IPS DF 6.9 (cell line): ENCODE measurements around the gene TSSC4.

Experiments used
- DNase-seq: peaks from one replicate; pipeline ENCODE4 v3.0.0-alpha.2; 2013; ENCODE audit warnings: low read depth, low spot score
- H3K27ac ChIP-seq: one replicate; pipeline ENCODE4 v1.5.1; 2013; ENCODE audit warnings: low read length, control low read depth
- H3K27me3 ChIP-seq: 2 replicates; pipeline ENCODE4 v1.6.1; 2013; ENCODE audit warnings: mild to moderate bottlenecking, low read length; ENCODE audit not compliant: control insufficient read depth, insufficient read depth
- H3K36me3 ChIP-seq: 2 replicates; pipeline ENCODE4 v1.6.1; 2013; ENCODE audit warnings: low read length; ENCODE audit not compliant: control insufficient read depth, insufficient read depth
- H3K4me1 ChIP-seq: 2 replicates; pipeline ENCODE4 v1.6.1; 2013; ENCODE audit warnings: low read length; ENCODE audit not compliant: control insufficient read depth, insufficient read depth
- H3K4me3 ChIP-seq: 2 replicates; pipeline ENCODE4 v1.5.1; 2013; ENCODE audit warnings: mild to moderate bottlenecking, low read length
- H3K9me3 ChIP-seq: 2 replicates; pipeline ENCODE4 v1.6.1; 2013; ENCODE audit warnings: low read length, inconsistent platforms; ENCODE audit not compliant: control insufficient read depth, insufficient read depth
- WGBS: extraction: QIAGEN DNeasy Blood & Tissue Kit; methylation state at CpG from one replicate; pipeline ENCODE4 v1.1.7; 2013; ENCODE audit warnings: mixed read lengths, missing lambda C conversion rate; ENCODE audit not compliant: insufficient read length, insufficient coverage; 5-methylcytosine and 5-hydroxymethylcytosine counted together

Gene TSSC4

DNA sequence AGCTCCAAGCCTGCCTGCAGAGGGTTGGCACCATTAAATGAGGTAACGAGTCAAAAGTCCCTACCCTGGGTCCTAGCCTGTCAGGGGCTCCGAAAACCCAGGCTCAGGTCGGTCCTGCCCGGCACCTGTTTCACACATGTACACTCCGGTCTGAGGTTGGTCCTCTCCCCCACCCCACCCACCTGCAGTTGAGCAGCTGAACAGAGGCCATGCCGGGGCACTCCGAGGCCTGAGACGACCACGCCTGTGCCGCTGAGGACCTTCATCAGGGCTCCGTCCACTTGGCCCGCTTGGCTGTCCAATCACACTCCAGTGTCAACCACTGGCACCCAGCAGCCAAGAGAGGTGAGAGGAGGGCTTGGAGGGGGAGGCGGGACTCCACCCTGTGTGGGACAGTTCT lies 1.6 kb downstream of the TSSC4 start:
- Histone ChIP-seq H3K27ac (no peak overlapping the region), H3K9me3 (no peaks in the 10 kb centered on the region), H3K36me3 (peaks cover 13% of the 10 kb centered on the region), H3K27me3 (no peaks in the 10 kb centered on the region), H3K4me1 (no peaks in the 10 kb centered on the region), H3K4me3 (no peak overlapping the region)
- WGBS = no CpG with 5 or more reads among the region's 13 CpGs
- no peak for DNase-seq

DNA sequence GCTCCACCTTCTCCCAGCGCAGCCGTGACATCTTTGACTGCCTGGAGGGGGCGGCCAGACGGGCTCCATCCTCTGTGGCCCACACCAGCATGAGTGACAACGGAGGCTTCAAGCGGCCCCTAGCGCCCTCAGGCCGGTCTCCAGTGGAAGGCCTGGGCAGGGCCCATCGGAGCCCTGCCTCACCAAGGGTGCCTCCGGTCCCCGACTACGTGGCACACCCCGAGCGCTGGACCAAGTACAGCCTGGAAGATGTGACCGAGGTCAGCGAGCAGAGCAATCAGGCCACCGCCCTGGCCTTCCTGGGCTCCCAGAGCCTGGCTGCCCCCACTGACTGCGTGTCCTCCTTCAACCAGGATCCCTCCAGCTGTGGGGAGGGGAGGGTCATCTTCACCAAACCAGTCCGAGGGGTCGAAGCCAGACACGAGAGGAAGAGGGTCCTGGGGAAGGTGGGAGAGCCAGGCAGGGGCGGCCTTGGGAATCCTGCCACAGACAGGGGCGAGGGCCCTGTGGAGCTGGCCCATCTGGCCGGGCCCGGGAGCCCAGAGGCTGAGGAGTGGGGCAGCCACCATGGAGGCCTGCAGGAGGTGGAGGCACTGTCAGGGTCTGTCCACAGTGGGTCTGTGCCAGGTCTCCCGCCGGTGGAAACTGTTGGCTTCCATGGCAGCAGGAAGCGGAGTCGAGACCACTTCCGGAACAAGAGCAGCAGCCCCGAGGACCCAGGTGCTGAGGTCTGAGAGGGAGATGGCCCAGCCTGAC lies 2.5 kb downstream of the TSSC4 start:
- H3K9me3 ChIP-seq = no peaks in the 10 kb centered on the region
- no peak overlapping the region for H3K27ac ChIP-seq
- WGBS = no CpG with 5 or more reads among the region's 31 CpGs
- no peak overlapping the region for H3K4me3 ChIP-seq
- DNase-seq = no peak
- peaks cover 12% of the 10 kb centered on the region; the same call in 1 of the 2 replicates for H3K36me3 ChIP-seq
- H3K27me3 ChIP-seq = no peaks in the 10 kb centered on the region
- H3K4me1 ChIP-seq = no peaks in the 10 kb centered on the region

DNA sequence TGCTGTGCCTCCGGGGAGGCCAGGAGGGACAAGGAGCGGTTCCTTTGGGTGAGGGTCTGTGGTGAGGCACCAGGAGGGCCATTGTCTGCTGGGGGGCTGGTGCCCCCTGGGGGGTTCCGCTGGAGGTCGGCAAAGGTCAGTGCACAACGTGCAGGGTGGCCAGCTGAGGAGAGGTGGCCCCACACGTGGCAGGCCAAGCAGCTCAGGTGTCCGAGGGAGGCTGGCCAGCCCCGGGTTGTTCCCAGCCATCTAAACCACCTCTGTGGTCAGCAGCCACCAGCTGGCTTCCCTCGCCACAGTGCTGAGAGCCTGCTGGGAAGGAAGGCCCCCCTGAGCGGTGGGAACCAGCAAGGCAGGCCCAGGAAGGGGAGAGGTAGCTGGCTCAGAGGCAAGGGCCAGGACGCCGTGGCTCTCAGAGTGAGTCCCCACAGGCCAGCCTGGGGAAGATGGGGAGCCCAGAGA lies 4.2 kb downstream of the TSSC4 start:
- Histone ChIP-seq H3K9me3 (no peaks in the 10 kb centered on the region), H3K27ac (no peak overlapping the region), H3K36me3 (peaks cover 12% of the 10 kb centered on the region; the same call in 1 of the 2 replicates), H3K4me3 (no peak overlapping the region), H3K4me1 (no peaks in the 10 kb centered on the region), H3K27me3 (no peaks in the 10 kb centered on the region)
- DNase-seq = no peak
- no CpG with 5 or more reads among the region's 12 CpGs for WGBS

DNA sequence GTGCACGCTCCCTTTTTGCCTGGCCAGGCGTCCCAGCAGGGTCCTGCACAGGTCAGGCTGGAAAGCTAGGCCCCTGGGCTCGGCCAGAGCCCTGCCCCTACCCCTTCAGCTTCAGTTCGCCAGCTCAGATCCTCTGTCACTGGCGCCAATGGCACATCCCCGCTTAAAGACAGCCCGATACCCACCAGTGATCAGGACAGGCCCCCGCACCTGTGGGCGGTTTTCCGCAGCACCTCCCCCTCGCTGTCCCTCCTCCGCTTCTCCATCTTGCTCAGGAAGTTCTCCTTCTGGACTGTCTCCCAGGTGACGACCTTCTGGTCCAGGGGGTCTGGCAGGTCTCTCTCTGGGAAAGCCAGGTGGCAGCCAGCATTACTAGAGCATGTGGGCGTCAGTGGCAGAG lies 5.9 kb downstream of the TSSC4 start:
- Histone ChIP-seq H3K4me3 (no peak overlapping the region), H3K4me1 (no peaks in the 10 kb centered on the region), H3K27me3 (no peaks in the 10 kb centered on the region), H3K36me3 (peaks cover 12% of the 10 kb centered on the region; the same call in 1 of the 2 replicates), H3K27ac (no peak overlapping the region), H3K9me3 (no peaks in the 10 kb centered on the region)
- no CpG with 5 or more reads among the region's 14 CpGs for WGBS
- DNase-seq = no peak

DNA sequence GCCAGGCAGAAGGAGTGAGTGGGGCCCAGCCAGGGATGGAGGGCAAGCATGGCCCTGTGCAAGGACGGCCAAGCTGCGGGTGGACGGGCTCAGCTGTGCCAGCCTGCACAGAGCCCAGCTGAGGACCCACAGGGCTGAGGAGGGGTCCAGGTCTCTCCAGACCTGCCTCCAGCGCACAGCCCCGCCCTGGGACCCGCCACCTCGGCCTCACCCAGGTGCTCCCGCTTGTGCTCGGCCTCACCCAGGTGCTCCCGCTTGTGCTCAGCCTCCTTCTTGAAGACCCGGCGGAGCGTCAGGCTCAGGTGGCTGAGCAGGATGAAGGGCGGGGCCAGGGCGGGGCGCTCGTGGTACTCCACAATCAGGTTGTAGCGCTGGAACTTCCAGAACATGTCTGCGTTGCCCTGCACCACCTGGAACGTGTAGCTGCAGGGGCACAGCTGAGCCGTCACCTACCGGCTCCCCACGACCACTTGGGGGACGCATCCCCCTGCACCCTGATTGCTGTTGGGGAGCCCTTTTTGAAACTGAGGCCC lies 6.4 kb downstream of the TSSC4 start:
- Histone ChIP-seq H3K4me3 (no peak overlapping the region), H3K9me3 (no peaks in the 10 kb centered on the region), H3K4me1 (no peaks in the 10 kb centered on the region), H3K27ac (no peak overlapping the region), H3K27me3 (no peaks in the 10 kb centered on the region), H3K36me3 (peaks cover 12% of the 10 kb centered on the region; the same call in 1 of the 2 replicates)
- no peak for DNase-seq
- no CpG with 5 or more reads among the region's 24 CpGs for WGBS

DNA sequence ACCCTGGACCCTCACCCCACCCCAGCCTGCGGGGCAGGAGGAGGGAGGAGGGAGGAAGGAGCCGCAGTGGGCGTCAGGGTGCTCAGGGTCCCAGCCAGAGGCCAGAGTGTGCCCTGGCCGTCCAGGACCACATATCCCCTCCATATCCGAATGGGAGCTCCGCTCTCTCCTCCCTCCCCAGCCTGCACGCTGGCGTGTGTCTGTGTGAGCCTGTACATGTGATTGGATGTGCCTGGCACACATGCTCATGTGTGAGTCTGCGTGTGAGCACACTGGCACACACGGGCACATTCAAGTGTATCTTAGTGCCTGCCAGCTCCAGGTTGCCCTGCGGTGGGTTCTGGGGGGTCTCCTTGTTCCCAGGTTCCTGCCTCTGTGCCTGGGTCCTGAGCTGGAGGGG lies 8.1 kb downstream of the TSSC4 start:
- Histone ChIP-seq H3K27me3 (no peaks in the 10 kb centered on the region), H3K27ac (no peak overlapping the region), H3K9me3 (no peaks in the 10 kb centered on the region), H3K4me1 (no peaks in the 10 kb centered on the region), H3K36me3 (peaks cover under 1% of the 10 kb centered on the region; the same call in 1 of the 2 replicates), H3K4me3 (no peak overlapping the region)
- WGBS = no CpG with 5 or more reads among the region's 11 CpGs
- no peak for DNase-seq

DNA sequence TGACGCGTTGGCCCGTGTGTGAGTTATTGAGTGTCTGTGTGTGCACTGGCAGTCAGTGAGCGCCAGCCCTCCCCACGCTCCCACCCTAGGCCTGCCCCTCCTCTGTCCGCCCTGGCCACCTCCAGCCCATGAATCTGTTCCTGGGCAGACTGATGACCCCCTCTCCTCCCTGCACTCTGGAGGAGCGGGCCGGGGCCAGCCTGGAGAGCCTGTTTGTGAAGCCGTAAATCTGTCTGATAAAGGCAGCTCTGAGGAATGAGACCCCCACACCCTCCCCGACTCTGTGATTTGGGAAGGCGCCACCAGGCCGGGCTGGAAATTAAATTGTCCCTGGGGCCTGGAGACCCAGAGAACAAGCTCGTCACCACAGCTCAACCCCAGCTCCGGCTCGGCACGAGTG lies 8.6 kb downstream of the TSSC4 start:
- no peak overlapping the region for H3K27ac ChIP-seq
- no peak overlapping the region for H3K4me3 ChIP-seq
- H3K9me3 ChIP-seq = no peaks in the 10 kb centered on the region
- no peaks in the 10 kb centered on the region for H3K36me3 ChIP-seq
- no peaks in the 10 kb centered on the region for H3K27me3 ChIP-seq
- DNase-seq = no peak
- H3K4me1 ChIP-seq = no peaks in the 10 kb centered on the region
- WGBS = no CpG with 5 or more reads among the region's 16 CpGs

DNA sequence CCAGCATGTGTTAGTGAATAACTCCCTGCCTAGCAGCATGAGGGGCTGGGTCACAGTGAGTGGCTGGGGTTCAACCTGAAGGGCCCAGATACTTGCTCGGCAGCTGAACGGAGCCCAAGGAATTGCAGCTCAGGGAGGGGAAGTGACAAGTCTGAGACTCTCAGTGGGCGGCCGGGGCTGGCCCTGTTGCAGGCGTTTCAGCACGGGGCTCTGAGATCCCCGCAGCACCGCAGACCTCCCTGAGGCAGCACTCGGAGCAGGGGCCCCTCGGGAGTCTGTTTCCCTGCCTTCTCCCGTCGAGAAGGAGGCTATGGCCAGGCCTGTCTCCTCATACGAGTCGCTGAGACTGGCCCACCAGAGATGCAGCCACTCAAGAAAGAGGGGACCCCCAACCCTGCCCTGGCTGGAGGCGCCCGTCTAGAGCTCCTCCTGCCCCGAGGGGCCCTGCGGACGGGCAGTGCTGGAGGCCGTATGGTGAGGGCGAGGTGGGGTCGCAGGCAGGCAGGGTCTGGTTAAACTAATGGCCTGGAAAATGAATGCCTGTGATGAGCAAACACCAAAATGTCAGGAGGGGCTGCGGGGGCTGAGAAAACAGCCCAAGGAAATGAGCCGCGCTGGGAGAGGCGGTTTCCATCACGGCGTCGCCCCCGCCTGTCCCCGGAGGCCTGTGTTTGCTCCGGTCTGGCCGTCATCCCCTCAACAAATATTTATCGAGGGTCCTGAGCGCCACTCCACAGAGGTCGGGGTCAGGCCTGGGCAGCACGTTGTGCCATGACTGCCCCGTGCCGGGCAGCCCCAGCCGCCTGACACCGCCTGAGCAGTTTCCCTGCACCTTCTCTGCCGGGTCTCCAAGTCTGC lies 9.3 kb downstream of the TSSC4 start:
- Histone ChIP-seq H3K4me3 (no peak overlapping the region), H3K9me3 (no peaks in the 10 kb centered on the region), H3K27me3 (no peaks in the 10 kb centered on the region), H3K27ac (no peak overlapping the region), H3K36me3 (no peaks in the 10 kb centered on the region), H3K4me1 (no peaks in the 10 kb centered on the region)
- WGBS = no CpG with 5 or more reads among the region's 42 CpGs
- no peak for DNase-seq

DNA sequence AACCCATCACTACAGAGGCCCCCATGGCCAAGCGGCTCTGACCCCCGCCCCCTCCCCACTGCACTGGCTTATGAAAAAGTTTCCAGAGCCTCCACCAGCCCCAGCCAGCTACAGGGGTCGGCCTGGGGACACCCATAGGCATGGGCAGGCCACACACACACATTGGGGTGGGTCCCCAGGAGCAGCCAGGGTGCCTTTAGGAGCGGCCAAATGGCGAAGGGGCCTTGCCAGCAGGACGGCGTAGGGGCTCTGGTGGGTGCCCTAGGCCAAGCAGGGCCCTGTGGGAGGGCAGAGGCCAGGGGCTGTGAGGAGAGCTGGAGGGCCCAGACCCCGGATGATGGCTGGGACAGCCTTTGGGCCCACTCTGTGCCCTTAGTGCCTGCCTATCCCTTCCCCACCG lies 10.1 kb downstream of the TSSC4 start:
- WGBS = no CpG with 5 or more reads among the region's 9 CpGs
- no peak overlapping the region for H3K4me3 ChIP-seq

DNA sequence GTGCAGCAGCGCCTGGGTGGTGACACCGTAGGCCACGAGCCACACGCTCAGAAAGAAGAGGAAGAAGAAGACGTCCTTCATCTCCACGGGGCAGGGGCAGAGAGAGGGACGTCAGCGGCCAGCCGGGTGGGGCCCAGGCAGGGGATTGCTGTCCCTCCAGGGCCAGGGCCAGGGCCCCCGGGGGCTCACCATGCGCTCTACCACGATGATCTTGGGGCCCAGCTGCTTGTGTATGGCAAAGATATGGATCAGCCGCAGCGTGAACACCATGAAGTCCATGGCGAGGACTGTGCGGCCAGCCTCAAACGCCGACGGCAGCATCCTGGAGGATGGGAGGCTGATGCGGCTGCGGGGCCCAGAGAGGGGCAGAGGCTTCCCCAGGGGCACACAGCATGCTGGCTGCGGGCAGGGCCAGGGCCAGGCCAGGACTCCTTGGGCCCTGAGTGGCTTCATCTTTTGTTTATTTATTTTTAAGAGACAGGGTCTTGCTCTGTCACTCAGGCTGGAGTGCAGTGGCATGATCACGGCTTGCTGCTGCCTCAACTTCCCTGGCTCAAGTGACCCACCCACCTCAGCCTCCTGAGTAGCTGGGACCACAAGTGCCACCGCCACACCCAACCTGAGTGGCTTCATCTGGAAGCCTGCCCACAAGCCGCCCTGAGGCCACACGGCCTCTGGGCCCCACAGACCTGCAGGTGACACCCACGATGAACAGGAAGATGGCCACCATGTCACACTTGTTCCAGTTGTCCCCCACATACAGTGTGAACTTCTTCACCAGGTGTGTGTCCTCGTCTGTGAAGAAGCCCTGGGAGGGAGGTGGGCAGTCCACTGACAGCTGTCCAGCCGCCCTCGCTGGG lies 11.1 kb downstream of the TSSC4 start:
- Histone ChIP-seq H3K9me3 (no peaks in the 10 kb centered on the region), H3K27me3 (no peaks in the 10 kb centered on the region), H3K27ac (no peak overlapping the region), H3K4me3 (no peak overlapping the region), H3K36me3 (no peaks in the 10 kb centered on the region), H3K4me1 (no peaks in the 10 kb centered on the region)
- DNase-seq = no peak
- WGBS = no CpG with 5 or more reads among the region's 30 CpGs

More for the DNA sequence above, 10.1 kb downstream of the TSSC4 start:
- no peak for DNase-seq
- no peaks in the 10 kb centered on the region for H3K27me3 ChIP-seq
- H3K4me1 ChIP-seq = no peaks in the 10 kb centered on the region
- H3K36me3 ChIP-seq = no peaks in the 10 kb centered on the region
- no peaks in the 10 kb centered on the region for H3K9me3 ChIP-seq
- no peak overlapping the region for H3K27ac ChIP-seq
